ENCODE data around the gene CCL8.
"Not testable (repeated sequence)": the region's sequence is repeated elsewhere in the genome, so short reads cannot be mapped to it uniquely, and the experiment has no call there.

Gene CCL8

DNA sequence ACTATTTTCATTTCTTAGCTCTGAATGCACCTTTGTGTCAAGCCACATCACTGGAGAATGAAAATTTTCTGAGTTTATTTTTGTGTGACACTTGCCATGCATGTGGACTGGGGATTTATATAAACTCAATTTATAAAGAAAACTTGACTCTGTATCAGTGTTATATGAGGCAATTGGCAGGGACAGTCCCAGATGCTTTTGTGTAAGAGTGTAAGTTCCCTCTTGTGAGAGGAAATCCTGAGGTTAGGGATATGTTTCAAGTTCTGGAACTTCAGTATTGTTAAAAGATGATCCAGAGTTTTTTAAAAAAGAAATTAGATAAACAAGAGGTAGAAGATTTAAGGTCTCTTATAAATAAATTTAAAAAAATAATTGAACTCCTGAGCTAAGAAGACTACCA, 10.9 kb upstream of the CCL8 start:
- TF ChIP-seq, protein P1, sequence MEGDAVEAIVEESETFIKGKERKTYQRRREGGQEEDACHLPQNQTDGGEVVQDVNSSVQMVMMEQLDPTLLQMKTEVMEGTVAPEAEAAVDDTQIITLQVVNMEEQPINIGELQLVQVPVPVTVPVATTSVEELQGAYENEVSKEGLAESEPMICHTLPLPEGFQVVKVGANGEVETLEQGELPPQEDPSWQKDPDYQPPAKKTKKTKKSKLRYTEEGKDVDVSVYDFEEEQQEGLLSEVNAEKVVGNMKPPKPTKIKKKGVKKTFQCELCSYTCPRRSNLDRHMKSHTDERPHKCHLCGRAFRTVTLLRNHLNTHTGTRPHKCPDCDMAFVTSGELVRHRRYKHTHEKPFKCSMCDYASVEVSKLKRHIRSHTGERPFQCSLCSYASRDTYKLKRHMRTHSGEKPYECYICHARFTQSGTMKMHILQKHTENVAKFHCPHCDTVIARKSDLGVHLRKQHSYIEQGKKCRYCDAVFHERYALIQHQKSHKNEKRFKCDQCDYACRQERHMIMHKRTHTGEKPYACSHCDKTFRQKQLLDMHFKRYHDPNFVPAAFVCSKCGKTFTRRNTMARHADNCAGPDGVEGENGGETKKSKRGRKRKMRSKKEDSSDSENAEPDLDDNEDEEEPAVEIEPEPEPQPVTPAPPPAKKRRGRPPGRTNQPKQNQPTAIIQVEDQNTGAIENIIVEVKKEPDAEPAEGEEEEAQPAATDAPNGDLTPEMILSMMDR (IDR thresholded peaks at IDR 0.05; ENCODE audit: control insufficient read depth, insufficient read depth, low read depth, low read length, missing control alignments) = no peak
- DNase-seq (ENCODE audit: low read depth) = no peak
- no peak overlapping the region for H3K4me3 ChIP-seq (ENCODE audit: control insufficient read depth, low read depth, low read length)

DNA sequence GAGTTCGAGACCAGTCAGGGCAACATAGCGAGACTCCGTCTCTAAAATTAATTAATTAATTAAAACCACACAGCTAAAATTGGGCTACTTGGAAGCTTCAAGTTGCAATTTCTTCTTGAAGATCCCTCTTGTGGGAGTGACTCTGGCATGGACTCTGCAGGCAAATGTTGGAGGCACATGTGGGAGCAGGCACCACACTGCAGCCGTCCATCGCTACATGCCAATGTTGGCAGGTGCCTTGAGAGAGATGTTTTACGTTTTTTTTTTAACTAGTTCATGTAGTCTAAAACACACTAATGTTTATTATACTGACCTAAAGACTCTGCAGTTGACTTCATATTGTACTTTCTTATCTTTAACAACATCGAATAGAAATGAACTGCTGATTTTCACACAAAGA, 7.9 kb upstream of the CCL8 start:
- DNase-seq (ENCODE audit: low read depth) = no peak
- TF ChIP-seq, protein P1 (IDR thresholded peaks at IDR 0.05; ENCODE audit: control insufficient read depth, insufficient read depth, low read depth, low read length, missing control alignments) = no peak

DNA sequence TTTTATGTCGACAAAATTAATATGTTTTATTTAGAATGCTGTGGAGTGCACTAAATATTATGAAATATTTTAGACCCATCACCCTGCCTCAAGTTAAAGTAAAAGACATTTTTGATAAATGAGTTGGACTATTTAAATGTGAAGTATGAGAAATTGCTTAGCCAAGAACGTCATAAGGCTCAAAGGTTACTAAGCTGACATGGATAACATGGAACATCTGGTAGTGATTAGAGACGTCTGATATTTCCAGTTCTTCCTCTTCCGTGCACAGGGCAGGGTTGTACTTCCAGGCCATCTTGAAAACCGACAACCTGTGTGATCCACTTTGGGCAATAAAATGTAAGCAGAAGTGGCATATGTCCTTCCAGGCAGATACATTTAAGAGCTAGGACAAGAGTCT, 7.2 kb upstream of the CCL8 start:
- no peak overlapping the region for H3K4me3 ChIP-seq (ENCODE audit: control insufficient read depth, low read depth, low read length)
- TF ChIP-seq, protein P1 (IDR thresholded peaks at IDR 0.05; ENCODE audit: control insufficient read depth, insufficient read depth, low read depth, low read length, missing control alignments) = no peak
- DNase-seq (ENCODE audit: low read depth) = peak; percentile 75

More for the DNA sequence above, 7.9 kb upstream of the CCL8 start:
- no peak overlapping the region for H3K4me3 ChIP-seq (ENCODE audit: control insufficient read depth, low read depth, low read length)

DNA sequence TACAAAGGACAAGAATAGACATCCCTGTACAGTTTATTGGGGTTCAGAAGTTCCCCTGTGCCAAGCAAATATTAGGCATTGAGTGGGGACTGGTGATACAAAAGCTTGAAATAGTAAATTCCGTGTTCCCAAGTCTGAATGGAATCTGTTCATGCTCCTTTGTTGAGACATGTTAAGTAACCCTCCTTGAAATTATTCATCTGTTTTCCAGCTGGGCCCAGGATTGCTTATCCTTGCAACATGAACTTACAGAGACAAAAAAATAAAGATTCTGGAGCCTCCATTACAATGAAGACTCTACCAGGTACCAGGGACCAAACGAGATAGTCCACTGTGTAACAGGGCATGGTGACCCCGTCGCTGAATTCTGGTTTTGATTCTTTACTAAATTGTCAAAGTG, 6.1 kb upstream of the CCL8 start:
- no peak overlapping the region for H3K4me3 ChIP-seq (ENCODE audit: control insufficient read depth, low read depth, low read length)
- DNase-seq (ENCODE audit: low read depth) = peak; percentile 63
- TF ChIP-seq, protein P1 (IDR thresholded peaks at IDR 0.05; ENCODE audit: control insufficient read depth, insufficient read depth, low read depth, low read length, missing control alignments) = no peak

DNA sequence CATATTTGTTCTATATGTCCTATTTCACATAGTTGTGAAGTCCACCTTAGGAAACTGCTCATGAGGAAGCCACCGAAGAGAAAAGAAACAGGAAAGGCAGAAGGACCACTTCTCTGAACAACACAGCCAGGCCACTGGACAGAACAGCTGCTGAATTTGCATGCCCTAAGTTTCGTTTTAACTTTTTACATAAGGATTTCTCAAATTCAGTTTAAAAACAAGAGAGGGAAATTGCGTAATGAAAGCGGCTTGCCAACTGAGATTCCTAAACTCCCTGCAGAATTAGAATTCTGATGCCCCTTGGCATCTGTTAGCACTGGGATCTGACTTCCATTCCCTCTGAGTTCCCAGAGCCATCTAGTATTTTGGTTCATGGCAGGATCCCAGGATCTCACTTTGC, 5.0 kb upstream of the CCL8 start:
- no peak overlapping the region for H3K4me3 ChIP-seq (ENCODE audit: control insufficient read depth, low read depth, low read length)
- peak; percentile 66 for DNase-seq (ENCODE audit: low read depth)
- TF ChIP-seq, protein P1 (IDR thresholded peaks at IDR 0.05; ENCODE audit: control insufficient read depth, insufficient read depth, low read depth, low read length, missing control alignments) = no peak

DNA sequence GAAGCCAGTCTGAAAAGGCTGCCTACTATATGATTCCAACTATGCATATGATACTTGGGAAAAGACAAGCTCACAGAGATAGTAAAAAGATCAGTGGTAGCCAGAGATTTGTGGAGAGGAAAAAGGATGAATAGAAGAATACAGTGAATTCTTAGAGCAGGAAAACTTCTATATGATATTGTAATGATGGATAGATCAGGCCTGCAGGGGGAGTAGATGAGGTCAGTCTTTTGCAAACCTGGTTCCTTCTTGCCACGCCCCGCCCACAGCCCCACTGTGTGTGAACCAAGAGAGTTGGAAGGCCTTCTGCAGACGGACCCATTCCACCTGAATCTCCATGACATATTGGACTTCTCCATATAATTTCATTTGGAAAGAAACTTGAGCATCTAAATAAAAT, 761 bp upstream of the CCL8 start:
- H3K4me3 ChIP-seq (ENCODE audit: control insufficient read depth, low read depth, low read length) = no peak overlapping the region
- DNase-seq (ENCODE audit: low read depth) = no peak
- TF ChIP-seq, protein P1 (IDR thresholded peaks at IDR 0.05; ENCODE audit: control insufficient read depth, insufficient read depth, low read depth, low read length, missing control alignments) = no peak

DNA sequence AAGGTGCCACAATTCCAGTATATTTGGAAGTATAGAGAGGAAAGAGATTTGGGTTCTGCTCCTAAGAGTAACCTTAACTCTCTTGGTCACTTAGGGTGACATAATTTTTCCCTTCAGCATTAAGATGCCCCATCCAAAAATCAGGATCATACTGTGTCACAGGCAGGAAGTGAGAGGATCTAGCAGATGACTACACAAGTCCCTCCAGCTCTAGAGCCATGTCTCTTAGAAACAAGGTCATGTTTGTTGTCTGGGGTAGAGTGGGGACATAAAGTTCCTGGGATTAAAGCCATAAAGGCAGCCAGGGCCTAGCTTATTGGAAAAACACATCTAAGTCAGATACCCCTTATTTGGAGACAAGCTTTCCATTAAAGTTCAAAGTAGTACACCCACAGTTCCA, 2.7 kb downstream of the CCL8 start:
- TF ChIP-seq, protein P1 (IDR thresholded peaks at IDR 0.05; ENCODE audit: control insufficient read depth, insufficient read depth, low read depth, low read length, missing control alignments) = no peak
- no peak overlapping the region for H3K4me3 ChIP-seq (ENCODE audit: control insufficient read depth, low read depth, low read length)
- DNase-seq (ENCODE audit: low read depth) = no peak

DNA sequence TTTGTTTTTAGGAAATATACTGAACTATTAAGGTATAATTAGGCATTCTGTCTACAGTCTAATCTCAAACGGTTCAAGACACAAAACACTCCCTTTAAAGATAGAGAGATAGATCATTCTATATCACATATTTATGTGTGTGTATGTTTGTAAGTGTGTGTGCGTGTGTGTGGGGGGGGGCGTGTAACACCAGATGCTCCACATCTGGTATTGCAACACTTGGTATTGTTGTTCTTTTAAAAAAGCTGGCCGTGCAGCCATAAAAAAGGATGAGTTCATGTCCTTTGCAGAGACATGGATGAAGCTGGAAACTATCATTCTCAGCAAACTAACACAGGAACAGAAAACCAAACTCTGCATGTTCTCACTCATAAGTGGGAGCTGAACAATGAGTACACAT, 8.3 kb downstream of the CCL8 start:
- not testable (repeated sequence) for H3K4me3 ChIP-seq (ENCODE audit: control insufficient read depth, low read depth, low read length); DNase-seq (ENCODE audit: low read depth)

Data from AG09309 (cell line).